OCI-LY3 (cell line): ENCODE measurements around the gene BMAL2.

ENCODE experiments used
- CTCF ChIP-seq: fragments of 200-600, 300-600 bp; sonication (generic); IDR thresholded peaks from 2 replicates; pipeline ENCODE4 v1.5.1; 2014; ENCODE audit warnings: antibody characterized with exemption, low read length, low read depth
- EZH2phosphoT487 ChIP-seq: fragments of 200-600 bp; shearing (Covaris generic); IDR thresholded peaks from 2 replicates; pipeline ENCODE4 v1.6.1; 2018; ENCODE audit warnings: antibody characterized with exemption, mixed run types, low read depth

GRCh38 chr12:27299102-27299501, 33.5 kb upstream of the BMAL2 start:
- TF ChIP-seq CTCF: no peak
- no peak for TF ChIP-seq EZH2phosphoT487
